GM12892 (cell line): ENCODE measurements around the gene NTSR1.
A peak's percentile ranks its signal among the peaks of the same experiment; 100 is the strongest.

Experiments
- DNase-seq: peaks from one replicate; pipeline ENCODE4 v3.0.0; 2011; ENCODE audit not compliant: insufficient read length
- FAIRE-seq: peaks from 2 replicates; lab custom pipeline; 2011; peaks lifted over from hg19 to GRCh38; lab: Jason Lieb, UNC
- POLR2A ChIP-seq: IDR thresholded peaks from 2 replicates; pipeline ENCODE4 v1.6.1; 2011; ENCODE audit warnings: low read depth, low read length, control low read depth
- POLR2AphosphoS5 ChIP-seq: IDR thresholded peaks from 2 replicates; pipeline ENCODE4 v1.6.1; 2011; ENCODE audit warnings: low read depth, low read length, control low read depth
- TAF1 ChIP-seq: IDR thresholded peaks from 2 replicates; pipeline ENCODE4 v1.6.1; 2011; ENCODE audit warnings: low read depth, mild to moderate bottlenecking, control low read depth, low read length, borderline replicate concordance

The NTSR1 gene

GRCh38 chr20:62800314-62801259 lies 92.0 kb downstream of the NTSR1 start:
- TF ChIP-seq POLR2A (no peak), POLR2AphosphoS5 (no peak)
- DNase-seq (no peak), FAIRE-seq (no peak)

GRCh38 chr20:62801284-62802010 lies 92.8 kb downstream of the NTSR1 start:
- FAIRE-seq (no peak), DNase-seq (no peak)
- TF ChIP-seq POLR2AphosphoS5 (no peak), TAF1 (no peak), POLR2A (no peak)

- FAIRE-seq (no peak), DNase-seq (no peak)
- TF ChIP-seq POLR2AphosphoS5 (no peak), TAF1 (no peak), POLR2A (no peak)
Observed at GRCh38 chr20:62802026-62802712, 93.5 kb downstream of the NTSR1 start.

- DNase-seq (no peak), FAIRE-seq (no peak)
- TF ChIP-seq POLR2AphosphoS5 (no peak), POLR2A (no peak)
Observed at GRCh38 chr20:62804021-62804626, 95.5 kb downstream of the NTSR1 start.

GRCh38 chr20:62804627-62805154 lies 96.1 kb downstream of the NTSR1 start, which contains the start of gene OGFR:
OGFR (plus strand) TSS chr20:62804835; CDS start chr20:62804860, 25 bp downstream.
- TF ChIP-seq TAF1, result no peak
- peak; percentile 79 for TF ChIP-seq POLR2A
- TF ChIP-seq POLR2AphosphoS5, result peak; percentile 55; the same call in 1 of the 2 replicates
- DNase-seq (peak; percentile 88), FAIRE-seq (peak; percentile 72)

- FAIRE-seq (no peak), DNase-seq (no peak)
- TF ChIP-seq TAF1 (no peak), POLR2A (no peak), POLR2AphosphoS5 (no peak)
Observed at GRCh38 chr20:62805155-62805710, 96.6 kb downstream of the NTSR1 start.

GRCh38 chr20:62805711-62806382 lies 97.2 kb downstream of the NTSR1 start:
- TF ChIP-seq POLR2AphosphoS5 (no peak), TAF1 (no peak)
- DNase-seq (no peak), FAIRE-seq (no peak)

GRCh38 chr20:62806383-62807050 lies 97.9 kb downstream of the NTSR1 start:
- TF ChIP-seq POLR2A (no peak), POLR2AphosphoS5 (no peak), TAF1 (no peak)
- FAIRE-seq (no peak), DNase-seq (no peak)

- TF ChIP-seq POLR2AphosphoS5, result no peak
- no peak for TF ChIP-seq TAF1
- no peak for TF ChIP-seq POLR2A
- FAIRE-seq (no peak), DNase-seq (no peak)
Observed at GRCh38 chr20:62807444-62808210, 99.0 kb downstream of the NTSR1 start.
